ENCODE results near the gene TGFB2. TPM values are rescaled to one million over a fixed set of nuclear protein-coding genes. Genes with fewer than 3 reads are reported as not detected.

The TGFB2 gene
- total RNA-seq, 2 experiments from 2014 or later: 0.04 TPM; not detected in 1

DNA sequence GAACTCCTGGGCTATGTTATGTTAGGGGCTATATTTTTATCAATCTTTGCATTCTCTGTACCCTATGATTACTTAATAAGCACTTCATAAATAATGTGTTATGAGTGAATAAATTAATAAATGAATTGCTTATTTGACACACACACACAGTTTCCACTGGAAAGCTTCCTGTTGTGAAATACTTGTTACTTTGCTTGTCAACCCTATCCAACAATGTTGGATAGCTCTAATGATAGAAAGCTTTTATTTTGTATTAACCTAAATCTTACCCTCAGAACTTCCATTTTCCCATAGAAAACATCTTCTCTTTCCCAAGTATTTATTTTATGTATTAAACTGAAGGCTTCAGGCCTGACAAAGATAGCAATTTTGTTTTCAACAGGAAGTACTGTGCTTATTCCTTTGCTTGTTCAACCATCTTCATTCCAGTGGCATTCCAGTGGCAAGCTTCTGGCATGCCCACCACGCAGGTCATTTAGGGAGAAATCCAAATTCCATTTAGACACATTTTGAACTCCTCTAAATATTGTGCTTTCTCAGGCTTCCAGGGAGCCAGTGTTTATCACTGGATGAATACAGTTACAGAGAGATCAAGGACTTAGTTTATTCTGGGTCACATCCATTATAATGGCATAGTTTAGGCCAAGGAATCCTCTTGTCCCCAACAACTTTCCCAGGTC lies 134.4 kb downstream of the TGFB2 start:
- no peaks in the 10 kb centered on the region for H3K27me3 Mint-ChIP-seq
- no peak for DNase-seq
- peaks cover 7% of the 10 kb centered on the region for H3K4me1 Mint-ChIP-seq
- H3K27ac Mint-ChIP-seq: no peak overlapping the region
- H3K36me3 Mint-ChIP-seq: no peaks in the 10 kb centered on the region
- no peaks in the 10 kb centered on the region for H3K9me3 Mint-ChIP-seq
- no peak overlapping the region for H3K4me3 Mint-ChIP-seq

DNA sequence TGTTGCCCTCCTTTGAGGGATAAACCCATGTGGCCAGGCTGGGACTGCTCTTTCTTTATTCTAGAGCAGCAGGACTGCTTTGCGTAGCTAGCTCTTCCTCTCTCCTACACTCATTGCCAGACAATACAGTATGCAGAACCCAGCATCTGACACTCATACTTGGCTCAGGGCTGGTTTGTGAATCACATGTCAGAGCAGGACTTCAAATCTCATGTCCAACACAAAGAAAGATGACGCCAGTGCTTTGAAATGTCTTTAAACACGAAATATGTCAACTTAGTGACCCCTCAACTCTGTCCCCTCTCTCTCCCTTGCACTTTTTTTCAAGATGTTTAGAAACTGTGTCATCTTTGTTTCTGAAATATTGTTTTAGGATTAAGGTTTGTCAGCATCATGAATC lies 135.0 kb downstream of the TGFB2 start:
- no peaks in the 10 kb centered on the region for H3K36me3 Mint-ChIP-seq
- H3K4me1 Mint-ChIP-seq: peaks cover 4% of the 10 kb centered on the region
- H3K4me3 Mint-ChIP-seq: no peak overlapping the region
- H3K9me3 Mint-ChIP-seq: no peaks in the 10 kb centered on the region
- H3K27me3 Mint-ChIP-seq: no peaks in the 10 kb centered on the region
- no peak overlapping the region for H3K27ac Mint-ChIP-seq
- DNase-seq: no peak

DNA sequence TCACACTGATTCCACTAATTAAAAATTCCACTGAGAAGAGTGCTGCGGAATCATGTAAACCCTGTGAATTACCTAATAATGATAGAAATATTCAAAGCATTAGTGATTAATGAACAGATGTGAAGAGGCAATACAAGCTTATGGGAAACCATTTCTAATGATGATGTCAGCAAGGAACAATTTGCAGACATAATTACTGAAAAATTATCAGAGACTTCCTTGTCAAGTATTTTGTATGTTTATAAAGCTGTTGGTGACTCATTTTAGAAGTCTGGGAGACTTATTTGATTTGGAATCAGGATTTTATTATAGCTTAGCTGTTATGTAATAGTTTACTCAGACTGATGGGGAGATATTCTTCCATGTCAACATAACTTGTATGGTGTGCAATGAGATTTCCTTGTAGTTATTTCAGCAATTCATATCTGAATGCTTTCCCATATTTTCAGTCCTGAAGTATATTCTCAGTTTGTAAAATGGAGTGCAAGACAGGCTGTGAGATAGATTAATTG lies 135.5 kb downstream of the TGFB2 start:
- Mint-ChIP-seq H3K36me3 (no peaks in the 10 kb centered on the region), H3K9me3 (no peaks in the 10 kb centered on the region), H3K4me1 (peaks cover 2% of the 10 kb centered on the region), H3K4me3 (no peak overlapping the region), H3K27ac (no peak overlapping the region), H3K27me3 (no peaks in the 10 kb centered on the region)
- no peak for DNase-seq

DNA sequence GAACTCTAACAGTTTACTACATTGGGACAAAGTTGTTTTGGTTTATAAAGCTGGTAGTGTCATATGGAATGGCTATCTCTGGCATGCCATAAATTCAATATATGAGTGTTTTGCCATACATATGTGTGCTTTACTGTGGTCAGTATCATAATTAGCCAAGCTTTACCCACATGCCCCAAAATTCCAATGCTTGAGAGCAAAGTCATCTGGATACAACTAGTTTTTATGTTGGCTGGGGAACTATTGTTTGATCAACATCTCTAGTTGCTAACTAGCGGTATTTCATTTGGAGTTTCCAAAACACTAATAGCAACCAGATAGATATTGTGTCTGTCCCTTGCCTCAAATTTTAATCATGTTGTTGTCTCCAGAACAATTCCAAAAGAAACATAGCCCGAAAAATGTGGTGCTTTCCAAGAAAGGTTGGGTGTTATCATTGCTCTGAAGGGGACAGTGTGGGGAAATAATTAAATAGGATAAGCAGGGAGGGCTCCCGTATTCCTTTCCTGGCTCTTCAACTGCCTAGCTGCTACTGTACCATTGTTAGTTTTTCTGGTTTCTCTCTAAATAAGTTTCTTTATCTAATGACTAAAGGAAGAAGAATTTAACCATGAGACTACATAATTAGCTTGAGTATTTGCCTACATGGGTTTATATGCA lies 136.1 kb downstream of the TGFB2 start:
- H3K27ac Mint-ChIP-seq: no peak overlapping the region
- H3K27me3 Mint-ChIP-seq: no peaks in the 10 kb centered on the region
- H3K36me3 Mint-ChIP-seq: no peaks in the 10 kb centered on the region
- no peak overlapping the region for H3K4me3 Mint-ChIP-seq
- H3K4me1 Mint-ChIP-seq: peaks cover 2% of the 10 kb centered on the region
- DNase-seq: no peak
- no peaks in the 10 kb centered on the region for H3K9me3 Mint-ChIP-seq

DNA sequence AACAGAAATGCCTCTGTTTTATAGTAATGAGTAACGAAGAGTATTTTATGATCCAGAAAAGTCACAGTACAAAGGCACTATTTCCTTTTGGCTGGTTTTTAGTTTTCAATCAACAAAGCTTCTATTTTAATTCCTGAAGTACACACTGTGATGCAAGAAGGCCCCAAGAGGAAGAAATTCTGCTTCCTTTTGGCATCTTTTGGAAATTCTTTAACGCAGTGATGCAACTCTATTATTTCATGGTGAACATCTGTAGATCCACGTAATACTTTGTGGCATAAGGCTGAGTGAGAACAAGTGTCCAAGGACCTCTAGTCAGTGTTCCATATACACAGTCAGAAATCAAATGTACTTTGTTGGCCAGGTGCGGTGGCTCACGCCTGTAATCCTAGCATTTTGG lies 137.5 kb downstream of the TGFB2 start:
- no peak for DNase-seq
- Mint-ChIP-seq H3K9me3 (no peaks in the 10 kb centered on the region), H3K27me3 (no peaks in the 10 kb centered on the region), H3K4me1 (peaks cover 2% of the 10 kb centered on the region), H3K4me3 (no peak overlapping the region), H3K27ac (no peak overlapping the region), H3K36me3 (no peaks in the 10 kb centered on the region)

DNA sequence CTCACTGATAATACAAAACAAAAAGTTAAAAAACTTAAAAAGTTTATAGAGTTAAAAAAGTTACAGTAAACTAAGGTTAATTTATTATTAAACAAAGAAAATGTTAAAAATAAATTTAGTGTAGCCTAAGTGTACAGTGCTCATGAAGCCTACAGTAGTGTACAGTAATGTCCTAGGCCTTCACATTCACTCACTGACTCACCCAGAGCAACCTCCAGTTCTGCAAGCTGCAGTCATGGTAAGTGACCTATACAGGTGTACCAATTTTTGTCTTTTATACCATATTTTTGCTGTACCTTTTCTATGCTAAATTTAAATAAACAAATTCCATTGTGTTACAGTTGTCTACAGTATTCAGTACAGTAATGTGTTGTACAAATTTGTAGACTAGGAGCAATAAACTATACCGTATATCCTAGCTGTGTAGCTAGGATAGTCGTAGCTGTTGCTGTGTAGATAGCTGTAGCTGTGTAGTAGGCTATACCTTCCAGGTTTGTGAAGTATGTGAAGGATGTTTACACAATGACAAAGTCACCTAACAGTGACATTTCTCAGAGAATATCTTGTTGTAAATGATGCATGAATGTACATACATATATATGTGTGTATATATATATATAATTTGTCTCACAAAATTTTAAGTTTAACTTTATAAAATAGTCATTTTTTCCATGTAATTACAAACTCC lies 140.2 kb downstream of the TGFB2 start:
- no peaks in the 10 kb centered on the region for H3K4me1 Mint-ChIP-seq
- no peaks in the 10 kb centered on the region for H3K9me3 Mint-ChIP-seq
- no peak overlapping the region for H3K27ac Mint-ChIP-seq
- no peak for DNase-seq
- H3K36me3 Mint-ChIP-seq: no peaks in the 10 kb centered on the region
- H3K27me3 Mint-ChIP-seq: no peaks in the 10 kb centered on the region
- no peak overlapping the region for H3K4me3 Mint-ChIP-seq

DNA sequence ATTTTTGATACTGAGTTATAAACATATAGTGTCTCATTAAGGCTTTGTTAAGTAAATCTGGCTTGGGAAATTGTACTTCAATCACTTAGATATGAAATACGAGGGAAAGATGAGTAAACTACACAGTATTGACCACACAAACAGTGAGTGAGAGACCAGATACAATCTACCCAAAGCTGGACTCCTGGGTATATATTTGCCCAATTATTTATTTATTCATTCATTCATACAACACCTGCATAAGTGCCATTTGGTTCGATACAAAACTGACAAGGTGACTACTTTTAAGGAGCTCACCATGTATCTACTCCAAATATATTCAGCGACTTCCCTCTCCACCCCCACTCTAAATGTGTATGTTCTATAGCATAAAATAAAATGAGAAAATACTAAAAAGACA lies 143.4 kb downstream of the TGFB2 start:
- no peaks in the 10 kb centered on the region for H3K36me3 Mint-ChIP-seq
- H3K9me3 Mint-ChIP-seq: no peaks in the 10 kb centered on the region
- no peak for DNase-seq
- H3K27me3 Mint-ChIP-seq: peaks cover 11% of the 10 kb centered on the region
- no peaks in the 10 kb centered on the region for H3K4me1 Mint-ChIP-seq
- no peak overlapping the region for H3K27ac Mint-ChIP-seq
- H3K4me3 Mint-ChIP-seq: no peak overlapping the region

DNA sequence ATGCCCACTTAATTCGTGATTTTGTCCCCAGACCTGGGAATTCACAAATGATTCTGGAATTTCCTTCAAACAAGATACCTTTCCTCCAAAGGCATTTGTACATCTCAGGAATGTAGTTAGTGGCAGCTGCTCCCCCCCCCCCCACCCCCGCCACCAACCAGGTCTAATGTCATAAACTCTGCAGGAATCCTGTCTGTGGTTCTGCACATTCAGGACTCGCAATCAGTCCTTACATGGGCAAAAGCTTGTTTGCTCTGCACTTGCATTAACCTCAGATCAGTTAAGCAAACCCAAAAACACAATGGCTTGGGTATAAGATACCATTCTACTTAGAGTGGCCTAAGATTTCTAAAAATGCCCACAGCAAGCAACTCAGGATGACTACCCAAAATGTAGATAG lies 143.8 kb downstream of the TGFB2 start:
- Mint-ChIP-seq H3K27me3 (peaks cover 13% of the 10 kb centered on the region), H3K9me3 (no peaks in the 10 kb centered on the region), H3K27ac (no peak overlapping the region), H3K36me3 (no peaks in the 10 kb centered on the region), H3K4me3 (no peak overlapping the region), H3K4me1 (no peaks in the 10 kb centered on the region)
- no peak for DNase-seq

DNA sequence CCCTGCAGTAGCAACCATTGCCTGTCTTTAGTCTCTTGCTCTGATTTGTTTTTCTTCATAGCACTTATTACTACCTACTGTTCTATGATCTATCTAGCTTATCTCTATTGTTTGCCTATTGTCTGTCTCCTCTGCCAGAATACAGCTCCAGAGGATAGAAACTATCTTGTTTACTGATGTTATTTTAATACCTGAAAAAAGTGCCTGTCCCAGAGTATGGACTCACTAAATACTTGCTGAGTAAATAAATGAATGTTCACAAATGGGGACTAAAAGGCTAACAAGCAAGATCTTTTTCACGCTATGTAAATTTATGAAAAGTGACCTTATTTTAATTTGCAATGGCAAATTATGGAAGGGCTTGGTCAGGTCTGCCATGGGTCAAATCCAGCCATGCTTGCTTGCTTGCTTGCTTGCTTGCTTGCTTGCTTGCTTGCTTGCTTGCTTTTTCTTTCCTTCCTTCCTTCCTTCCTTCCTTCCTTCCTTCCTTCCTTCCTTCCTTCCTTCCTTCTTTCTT lies 145.3 kb downstream of the TGFB2 start:
- Mint-ChIP-seq H3K9me3 (no peaks in the 10 kb centered on the region), H3K27me3 (peaks cover 13% of the 10 kb centered on the region), H3K4me3 (no peak overlapping the region), H3K36me3 (no peaks in the 10 kb centered on the region), H3K4me1 (no peaks in the 10 kb centered on the region), H3K27ac (no peak overlapping the region)
- DNase-seq: no peak

DNA sequence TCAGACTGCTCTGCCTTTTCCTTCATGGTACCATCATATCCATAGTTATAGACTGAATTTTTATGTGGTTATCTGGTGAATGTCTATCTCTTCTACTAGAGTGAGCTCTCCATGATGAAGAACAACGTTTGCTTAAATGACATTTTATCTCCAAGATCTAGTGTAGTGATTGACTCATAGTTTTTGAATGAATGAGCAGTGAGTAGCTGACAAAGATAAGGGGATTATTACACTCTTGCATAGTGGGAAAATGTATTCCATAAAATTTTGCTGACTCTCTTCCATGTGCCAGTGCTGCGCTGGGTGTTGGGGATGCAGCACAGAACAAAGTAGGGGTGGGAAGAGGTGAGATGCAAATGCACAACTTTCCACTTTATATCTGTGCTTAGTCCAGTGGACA lies 147.7 kb downstream of the TGFB2 start:
- no peaks in the 10 kb centered on the region for H3K4me1 Mint-ChIP-seq
- no peak overlapping the region for H3K4me3 Mint-ChIP-seq
- no peaks in the 10 kb centered on the region for H3K36me3 Mint-ChIP-seq
- no peaks in the 10 kb centered on the region for H3K9me3 Mint-ChIP-seq
- H3K27me3 Mint-ChIP-seq: peaks cover 13% of the 10 kb centered on the region
- H3K27ac Mint-ChIP-seq: no peak overlapping the region
- DNase-seq: no peak

DNA sequence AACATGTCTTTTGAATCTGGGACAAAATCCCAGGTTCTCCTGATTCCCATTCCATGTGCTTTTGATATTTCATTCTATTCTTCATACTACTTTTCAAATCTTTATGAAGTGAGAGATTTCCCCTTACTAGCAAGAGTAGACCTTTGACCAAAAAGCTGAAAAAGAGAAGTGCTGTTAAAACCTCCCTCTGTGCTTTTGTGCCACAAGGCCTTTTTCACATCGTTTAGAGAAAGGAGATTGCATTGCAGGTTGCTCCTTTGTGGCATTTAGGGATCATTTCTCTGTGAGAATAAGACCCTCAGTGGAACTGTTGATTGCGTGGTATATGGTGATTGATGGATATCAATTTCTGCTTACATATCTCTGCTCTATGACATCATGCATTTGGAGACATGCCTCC lies 148.8 kb downstream of the TGFB2 start:
- Mint-ChIP-seq H3K4me1 (peaks cover 2% of the 10 kb centered on the region), H3K36me3 (no peaks in the 10 kb centered on the region), H3K27ac (no peak overlapping the region), H3K4me3 (no peak overlapping the region), H3K27me3 (peaks cover 16% of the 10 kb centered on the region), H3K9me3 (no peaks in the 10 kb centered on the region)
- DNase-seq: no peak

Other genes with a start within 250 kb of the TGFB2 start
- gene RRP15, start 60.0 kb upstream of the TGFB2 start, total RNA-seq: 10 to 100 TPM; 41.3 to 50.5 TPM

All from activated naive CD8-positive, alpha-beta T cell treated with anti-CD3 and anti-CD28 coated beads for 36 hours (primary cell).